NCI-H2081 treated with DMSO at 0.1 percent for 48 hours (cell line): ENCODE measurements around the gene DPP7.

Experiments used
- DNase-seq: peaks from one replicate; lab custom pipeline; 2025; lab: John Stamatoyannopoulos, UW

The DPP7 gene

DNA sequence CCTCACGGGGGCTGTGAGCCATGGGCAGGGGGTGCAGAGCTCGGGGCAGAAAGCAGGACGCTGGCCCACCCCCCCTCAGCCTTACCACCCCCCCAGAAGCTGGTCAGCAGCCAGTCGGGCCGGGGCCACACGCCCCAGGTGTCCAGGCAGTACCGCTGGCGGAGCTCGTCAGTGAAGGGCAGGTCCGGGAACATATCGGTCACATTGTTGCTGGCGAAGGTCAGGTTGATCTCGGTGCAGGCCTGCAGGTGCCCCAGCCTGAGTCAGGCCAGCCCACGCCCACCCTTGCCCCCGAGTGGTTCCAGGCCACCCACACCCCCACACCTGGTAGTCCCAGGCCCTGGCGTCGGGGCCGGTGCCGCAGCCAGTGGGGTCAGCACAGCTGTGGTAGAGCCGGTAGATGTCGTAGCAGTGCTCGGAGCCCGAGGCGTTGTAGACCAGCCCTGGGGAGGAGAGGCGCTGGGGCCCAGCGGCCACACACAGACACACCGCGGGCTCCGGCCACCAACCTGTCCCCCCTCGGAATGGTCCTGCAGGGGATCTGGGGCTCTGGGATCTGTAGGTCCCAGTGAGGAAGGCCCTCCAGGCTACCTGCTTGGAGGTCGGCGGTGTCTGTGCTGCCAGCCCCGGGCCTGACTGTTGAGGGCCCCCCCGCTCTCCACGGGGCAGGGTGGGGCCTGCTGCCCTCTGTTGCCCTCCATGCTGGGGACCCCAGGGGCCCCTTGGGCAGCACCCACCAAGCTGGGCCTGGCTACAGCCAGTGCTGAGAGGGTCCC is 2.6 kb downstream of the DPP7 start:
- no peak for DNase-seq

GRCh38 chr9:137110911-137111787 is 3.4 kb downstream of the DPP7 start:
- DNase-seq, result no peak

DNA sequence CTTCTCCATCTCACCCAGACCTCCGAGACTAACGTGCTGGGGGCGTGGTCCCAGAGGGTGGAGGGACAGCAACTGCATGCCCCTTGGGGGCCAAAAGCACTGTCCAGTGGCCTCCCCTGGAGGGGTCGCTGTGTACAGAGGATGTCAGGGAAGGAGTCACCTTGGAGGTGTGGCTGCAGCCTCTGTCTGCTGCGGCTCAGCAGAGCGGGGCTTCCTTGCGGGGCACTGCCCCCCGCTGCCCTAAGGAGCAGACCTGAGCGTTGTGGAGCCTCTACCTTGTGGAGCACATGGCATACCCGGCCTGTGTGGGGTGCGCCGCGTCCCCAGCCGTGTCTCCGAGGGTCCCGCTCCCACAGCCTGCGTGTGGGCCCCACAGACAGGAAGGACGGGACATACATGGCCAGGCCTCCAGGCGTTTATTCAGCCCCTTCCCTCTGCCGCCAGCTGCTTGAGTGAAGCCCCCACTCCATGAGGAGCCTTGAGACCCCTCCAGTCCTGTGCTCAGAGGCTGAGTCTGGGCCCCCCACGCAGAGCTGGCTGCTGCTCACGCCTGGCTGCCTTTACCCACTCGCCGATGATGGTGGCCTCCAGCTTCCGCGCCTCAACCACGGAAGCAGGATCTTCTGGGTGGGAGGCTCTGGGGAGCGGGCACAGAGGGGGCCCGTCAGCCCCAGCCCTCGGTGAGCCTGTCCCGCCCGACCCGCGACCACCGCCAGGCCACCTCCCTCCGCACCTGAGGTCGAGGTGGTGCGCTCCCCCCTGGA is 4.2 kb downstream of the DPP7 start:
- DNase-seq, result no peak

DNA sequence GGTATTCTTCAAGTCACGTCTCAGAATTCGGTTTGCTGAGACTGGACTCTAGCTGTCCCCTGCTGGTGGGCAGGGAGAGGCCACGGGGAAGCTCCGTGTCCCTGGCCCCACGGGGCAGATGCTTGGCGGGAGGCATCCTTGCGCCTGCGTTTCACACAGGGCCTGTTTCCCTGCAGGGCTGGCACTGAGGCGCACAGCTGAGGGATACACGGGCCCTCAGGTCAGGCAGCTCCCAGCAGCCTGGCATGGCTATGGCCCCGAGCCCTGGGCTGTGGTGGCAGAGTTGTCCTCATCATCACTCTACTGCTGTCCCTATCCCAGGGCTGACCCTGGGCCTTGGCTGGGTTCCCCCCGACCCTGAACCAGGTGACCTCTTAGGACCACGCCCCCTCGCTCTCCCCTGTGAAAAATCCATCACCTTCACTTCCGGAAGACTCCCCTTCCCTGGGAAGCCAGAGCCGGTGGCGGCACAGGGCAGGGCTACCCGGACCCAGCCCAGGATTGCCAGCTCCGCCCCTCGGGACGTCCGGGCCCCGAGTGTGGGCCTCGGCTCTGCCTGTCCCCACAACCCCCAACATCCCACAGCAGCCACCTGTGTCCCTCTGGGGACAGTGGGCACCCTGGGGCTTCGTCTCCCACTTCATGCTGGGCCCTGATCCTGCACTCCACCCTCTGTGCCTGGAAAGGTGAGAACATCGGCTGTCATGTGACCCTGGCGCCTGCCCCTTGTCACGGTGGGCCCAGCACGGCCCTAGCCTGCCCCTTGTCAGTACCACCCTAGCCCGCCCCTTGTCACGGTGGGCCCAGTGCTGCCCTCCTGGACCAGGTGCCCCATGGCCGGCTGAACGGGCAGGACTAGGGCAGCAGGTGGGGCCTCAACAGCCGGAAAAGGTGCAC is 5.0 kb downstream of the DPP7 start:
- no peak for DNase-seq

GRCh38 chr9:137108608-137109249 is 5.8 kb downstream of the DPP7 start:
- DNase-seq, result no peak

DNA sequence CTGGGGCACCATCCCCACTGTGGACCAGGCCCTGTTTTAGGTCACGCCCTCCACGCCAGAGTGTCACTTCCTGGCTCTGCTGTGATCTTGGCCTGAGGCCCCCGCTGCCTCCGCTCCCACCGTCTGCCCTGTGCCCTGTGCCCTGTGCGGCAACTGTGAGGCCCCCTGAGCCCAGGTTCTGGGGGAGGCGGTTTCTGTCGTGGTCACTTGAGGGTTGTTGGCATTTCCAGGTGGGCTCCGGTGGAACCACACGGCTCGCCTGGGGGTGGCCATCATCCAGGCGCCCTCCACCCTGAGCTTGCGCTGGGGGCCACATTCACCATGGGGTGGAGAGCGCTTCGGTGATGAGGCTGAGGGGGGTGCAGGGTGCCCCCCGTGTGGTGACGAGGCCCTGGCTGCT is 6.6 kb downstream of the DPP7 start:
- DNase-seq, result no peak

- no peak for DNase-seq
Observed at GRCh38 chr9:137107312-137107921, 7.1 kb downstream of the DPP7 start.

DNA sequence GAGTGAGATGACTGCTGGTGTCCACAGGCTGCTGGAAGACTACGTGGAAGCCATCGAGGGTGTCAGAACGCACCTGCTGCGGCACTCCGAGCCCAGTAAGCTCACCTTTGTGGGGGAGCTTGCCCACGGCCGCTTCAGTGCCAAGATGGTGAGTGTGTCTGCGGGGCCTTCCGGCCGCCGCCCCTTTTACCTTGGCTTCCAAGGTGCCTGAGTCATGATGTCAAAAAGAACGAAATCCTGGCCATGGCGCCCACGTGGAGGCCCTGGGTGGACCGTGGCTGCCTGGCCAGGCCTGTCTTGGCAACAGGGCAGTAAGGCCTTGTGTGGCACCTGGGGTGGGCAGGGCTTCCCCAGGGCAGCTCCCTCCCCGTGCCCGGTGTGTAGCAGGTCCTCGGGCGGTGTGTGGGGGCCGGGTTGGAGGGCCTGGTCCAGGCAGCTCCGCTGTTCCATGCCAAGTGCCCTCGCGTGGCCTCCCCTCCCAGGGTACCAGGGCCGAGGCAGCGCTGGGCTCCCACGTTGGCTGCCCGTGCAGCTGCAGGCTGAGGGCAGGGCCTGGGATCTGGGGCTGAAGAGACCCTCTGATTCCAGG is 7.8 kb downstream of the DPP7 start:
- no peak for DNase-seq

GRCh38 chr9:137105814-137106661 is 8.5 kb downstream of the DPP7 start:
- DNase-seq, result no peak

- no peak for DNase-seq
Observed at GRCh38 chr9:137103206-137103999, 11.1 kb downstream of the DPP7 start.

DNA sequence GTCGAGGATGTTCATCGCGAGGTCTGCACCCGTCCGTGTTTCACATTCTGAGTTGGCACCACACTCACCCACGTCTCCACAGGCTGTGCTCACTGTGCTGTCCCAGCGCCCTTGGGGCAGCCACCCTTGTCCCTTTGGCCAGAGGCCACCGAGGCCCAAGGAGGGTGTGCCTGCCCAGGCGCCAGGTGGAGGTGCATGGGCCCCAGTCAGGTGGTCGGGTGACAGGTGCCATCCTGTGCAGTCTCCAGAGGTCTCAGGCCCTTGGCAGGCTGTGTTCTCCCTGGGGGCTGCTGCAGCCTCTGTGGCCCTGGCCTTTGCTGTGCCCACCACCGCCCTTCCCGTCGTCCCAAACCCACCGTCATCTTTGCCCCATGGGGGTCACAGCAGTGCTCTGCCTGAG is 15.3 kb downstream of the DPP7 start:
- no peak for DNase-seq

DNA sequence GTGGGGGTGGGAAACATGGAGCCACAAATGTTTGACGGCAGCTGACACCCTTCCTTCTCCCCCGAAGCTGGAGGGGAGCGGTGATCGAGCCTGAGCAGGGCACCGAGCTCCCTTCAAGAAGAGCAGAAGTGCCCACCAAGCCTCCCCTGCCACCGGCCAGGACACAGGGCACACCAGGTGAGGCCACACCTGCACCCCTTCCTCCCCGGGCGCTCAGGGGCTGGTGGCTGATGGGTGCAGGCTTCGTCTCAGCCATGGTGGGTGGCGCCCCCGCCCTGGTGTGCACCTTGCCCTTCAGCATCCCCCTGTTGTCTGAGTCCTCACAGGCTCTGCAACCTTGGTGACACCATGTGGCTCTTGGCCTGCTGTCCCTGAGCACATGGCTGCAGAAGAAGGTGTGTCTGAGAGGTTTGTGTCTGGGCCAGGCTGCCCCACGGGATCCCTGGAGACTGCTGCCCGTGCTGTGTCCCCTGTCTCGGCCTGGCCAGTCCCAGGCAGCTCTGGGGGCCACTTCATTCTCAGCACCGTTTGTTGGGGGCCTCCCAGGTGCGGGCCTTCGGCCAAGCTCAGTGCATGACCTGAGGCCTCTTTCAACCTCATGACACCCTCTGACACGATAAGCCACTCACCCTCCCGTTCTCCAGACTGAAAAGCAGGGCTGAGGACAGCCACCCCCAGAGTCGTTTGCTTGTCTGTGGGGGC is 16.6 kb downstream of the DPP7 start:
- DNase-seq, result no peak

DNA sequence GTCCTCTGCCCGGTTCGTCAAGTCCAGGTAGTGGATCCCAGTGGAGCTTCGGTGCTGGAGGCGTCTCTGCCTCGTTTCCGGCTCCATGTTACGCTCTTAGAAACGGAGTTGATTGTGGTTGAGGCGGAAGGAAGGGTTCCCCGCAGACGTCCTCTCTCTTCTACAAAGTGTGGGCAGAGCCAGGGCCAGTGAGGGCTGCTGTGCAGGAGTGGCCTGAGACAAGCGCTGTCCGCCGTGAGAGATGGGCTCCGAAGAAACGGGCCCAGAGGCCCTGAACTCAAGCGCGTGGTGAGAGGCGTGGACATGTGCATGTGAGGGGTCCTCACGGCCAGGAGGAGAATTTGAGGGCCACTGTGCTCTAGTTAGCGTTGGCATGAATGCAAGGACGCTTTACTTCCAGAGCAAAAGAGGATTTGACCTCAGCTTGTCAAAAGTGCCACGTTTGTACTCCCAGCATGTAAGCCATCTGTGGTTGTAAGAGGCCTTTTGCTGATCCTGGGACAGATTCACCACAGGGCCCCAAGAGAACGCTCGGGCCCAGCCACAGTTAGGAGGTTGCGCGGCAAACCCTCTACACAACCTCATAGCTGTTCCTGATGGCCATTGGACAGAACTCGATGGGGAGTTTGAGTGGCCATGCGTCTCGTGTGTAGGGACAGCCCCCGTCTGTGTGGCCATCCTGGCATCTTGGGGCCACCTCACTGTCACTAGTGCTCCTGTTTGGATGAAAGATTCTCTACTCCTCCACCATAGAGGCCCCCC is 17.6 kb downstream of the DPP7 start:
- no peak for DNase-seq

- no peak for DNase-seq
Observed at GRCh38 chr9:137095664-137096517, 18.6 kb downstream of the DPP7 start.

DNA sequence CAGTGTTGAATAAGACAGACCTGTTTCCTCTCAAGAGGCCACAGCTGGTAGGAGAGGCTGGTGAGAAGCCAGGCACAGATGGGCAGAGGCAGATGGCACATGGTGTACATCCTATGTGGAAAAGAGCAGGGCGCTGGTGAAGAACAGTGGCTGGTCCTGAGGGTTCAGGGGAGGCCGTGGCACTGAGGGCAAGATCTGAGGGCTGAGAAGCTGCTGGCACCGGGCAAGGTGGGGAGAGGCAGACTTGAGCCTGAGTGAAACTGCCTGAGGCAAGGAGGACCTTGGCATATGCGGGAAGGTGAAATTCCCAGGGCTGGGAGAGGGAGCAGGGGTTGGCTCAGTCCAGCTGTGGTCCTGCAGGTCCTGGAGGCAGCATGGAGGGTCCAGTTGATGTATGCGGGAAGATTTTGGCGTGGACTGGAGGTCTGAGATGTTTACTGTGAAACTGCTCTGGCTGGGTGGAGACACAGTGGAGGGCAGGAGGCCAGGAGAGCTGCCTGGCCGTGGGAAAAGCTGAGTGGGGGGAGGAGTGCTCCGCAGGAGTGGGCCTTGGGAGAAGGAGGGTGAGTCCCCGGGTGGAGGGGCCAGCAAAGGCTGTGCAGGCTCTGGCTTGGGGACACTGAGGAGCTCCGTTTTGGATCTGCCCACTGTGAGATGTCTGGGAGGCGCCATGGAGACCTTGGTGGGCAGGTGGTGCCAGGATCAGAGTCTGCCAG is 25.1 kb downstream of the DPP7 start:
- DNase-seq, result no peak
